Thyroid gland (tissue), 4 donors: ENCODE measurements around the gene TP73. TPM values are rescaled to one million over a fixed set of nuclear protein-coding genes. Genes with fewer than 3 reads are reported as not detected.

Experiments
- DNase-seq, 2 donors: peaks; one replicate each; pipeline ENCODE4 v3.0.0-alpha.2; 2019
- H3K27ac ChIP-seq, 3 donors: fragments of 200-600 bp; sonication (generic); 1 replicate in 2 of 3; 2 replicates in 1 of 3; pipeline ENCODE4 v1.5.1; 2016 to 2019; ENCODE audit warnings: mild to moderate bottlenecking in 1 of 3, moderate library complexity in 1 of 3
- H3K27me3 ChIP-seq: fragments of 200-600 bp; sonication (generic); one replicate; pipeline ENCODE4 v1.5.1; 2019
- H3K36me3 ChIP-seq, 2 donors: fragments of 200-600 bp; sonication (generic); one replicate each; pipeline ENCODE4 v1.5.1; 2016 to 2019
- H3K4me1 ChIP-seq, 2 donors: fragments of 200-600 bp; sonication (generic); one replicate each; pipeline ENCODE4 v1.5.1; 2017 to 2019
- H3K4me3 ChIP-seq, 3 donors: fragments of 200-600 bp; sonication (generic); replicated peaks in 1 of 3; 1 replicate in 2 of 3; 2 replicates in 1 of 3; pipeline ENCODE4 v1.5.1; 2016; ENCODE audit warnings: mild to moderate bottlenecking in 1 of 3
- H3K9me3 ChIP-seq: fragments of 200-600 bp; sonication (generic); one replicate; pipeline ENCODE4 v1.5.1; 2017
- CTCF ChIP-seq, 6 experiments: fragments of 200-600 bp in 3 of 6; fragments of 450-650 bp in 3 of 6; sonication (generic) in 3 of 6; IDR thresholded peaks; one replicate each; pipeline ENCODE4 v1.5.1; 2016 to 2019; ENCODE audit warnings: antibody characterized with exemption in 6 of 6, mild to moderate bottlenecking in 2 of 6, inconsistent platforms in 1 of 6, moderate library complexity in 1 of 6
- POLR2A ChIP-seq, 2 donors: fragments of 450-650 bp; IDR thresholded peaks; one replicate each; pipeline ENCODE4 v1.6.1; 2017; ENCODE audit warnings: antibody characterized with exemption in 2 of 2, mild to moderate bottlenecking in 2 of 2, moderate library complexity in 1 of 2
- WGBS, 2 donors: methylation state at CpG; one replicate each; pipeline ENCODE4 v1.1.5; 2017; 5-methylcytosine and 5-hydroxymethylcytosine counted together
- intact Hi-C: fragments of 100-400 bp; cut with DNase I; formaldehyde crosslinking; loops from one replicate; pipeline ENCODE4 v1.15.1; 2023
- total RNA-seq, 4 donors: library from RNA; depleted of rRNA; stranded (reverse); fragments of >200 nt; gene quantifications; one replicate each; pipeline ENCODE4 v1.2.3, GENCODE V29; 2016

The TP73 gene
- total RNA-seq, 4 donors from 2014 or later = 0.33 to 0.49 TPM; not detected in 2

- DNase-seq = peak; percentile 48 to 61
- no peak overlapping the region for H3K27ac ChIP-seq
- no peak overlapping the region for H3K4me3 ChIP-seq
- H3K9me3 ChIP-seq = no peaks in the 10 kb centered on the region
- peaks cover 0 to 6% of the 10 kb centered on the region in 2 donors for H3K4me1 ChIP-seq
- TF ChIP-seq POLR2A (IDR thresholded peaks at IDR 0.05) (no peak), CTCF (IDR thresholded peaks at IDR 0.05) (no peak)
- 40 to 58% methylated on average over 13 to 14 of the region's 19 CpGs for whole genome bisulfite sequencing, 2 donors
- no peaks in the 10 kb centered on the region for H3K27me3 ChIP-seq
- H3K36me3 ChIP-seq = no peaks in the 10 kb centered on the region
- intact Hi-C loops = no loop called here
Measured at GRCh38 chr1:3712573-3713535, 60.5 kb downstream of the TP73 start.

GRCh38 chr1:3713840-3714239 is 61.5 kb downstream of the TP73 start:
- Histone ChIP-seq H3K4me1 (peaks cover 0 to 6% of the 10 kb centered on the region in 2 donors), H3K36me3 (no peaks in the 10 kb centered on the region), H3K27me3 (no peaks in the 10 kb centered on the region), H3K4me3 (no peak overlapping the region), H3K27ac (no peak overlapping the region), H3K9me3 (no peaks in the 10 kb centered on the region)
- WGBS, 2 donors = 89 to 95% methylated on average over 7 of the region's 7 CpGs
- no peak for TF ChIP-seq POLR2A (IDR thresholded peaks at IDR 0.05)
- no peak for TF ChIP-seq CTCF (IDR thresholded peaks at IDR 0.05)
- intact Hi-C loops = no loop called here
- no peak for DNase-seq

- Histone ChIP-seq H3K4me1 (peaks cover 0 to 6% of the 10 kb centered on the region in 2 donors), H3K36me3 (no peaks in the 10 kb centered on the region), H3K4me3 (no peak overlapping the region), H3K27me3 (no peaks in the 10 kb centered on the region), H3K27ac (no peak overlapping the region), H3K9me3 (no peaks in the 10 kb centered on the region)
- DNase-seq = peak in 1 of 2 donors; percentile 32
- TF ChIP-seq CTCF (IDR thresholded peaks at IDR 0.05) (no peak), POLR2A (IDR thresholded peaks at IDR 0.05) (no peak)
- intact Hi-C loops = no loop called here
- 54 to 55% methylated on average over 4 to 5 of the region's 10 CpGs for WGBS, 2 donors
Measured at GRCh38 chr1:3714284-3714741, 62.0 kb downstream of the TP73 start.

GRCh38 chr1:3714814-3715213 is 62.5 kb downstream of the TP73 start:
- intact Hi-C loops = no loop called here
- no peak for DNase-seq
- Histone ChIP-seq H3K27me3 (no peaks in the 10 kb centered on the region), H3K27ac (no peak overlapping the region), H3K36me3 (no peaks in the 10 kb centered on the region), H3K9me3 (no peaks in the 10 kb centered on the region), H3K4me3 (no peak overlapping the region), H3K4me1 (peaks cover 0 to 6% of the 10 kb centered on the region in 2 donors)
- WGBS, 2 donors = 88% methylated on average over 9 of the region's 10 CpGs; no CpG with 5 or more reads in 1 of the 2 donors
- TF ChIP-seq POLR2A (IDR thresholded peaks at IDR 0.05) = no peak
- TF ChIP-seq CTCF (IDR thresholded peaks at IDR 0.05) = no peak

- Histone ChIP-seq H3K27me3 (no peaks in the 10 kb centered on the region), H3K4me3 (no peak overlapping the region), H3K27ac (no peak overlapping the region), H3K36me3 (no peaks in the 10 kb centered on the region), H3K4me1 (peaks cover 0 to 6% of the 10 kb centered on the region in 2 donors), H3K9me3 (no peaks in the 10 kb centered on the region)
- TF ChIP-seq CTCF (IDR thresholded peaks at IDR 0.05) (no peak), POLR2A (IDR thresholded peaks at IDR 0.05) (no peak)
- no peak for DNase-seq
- intact Hi-C loops = no loop called here
- 54% methylated on average over 2 of the region's 6 CpGs; no CpG with 5 or more reads in 1 of the 2 donors for WGBS, 2 donors
Measured at GRCh38 chr1:3716351-3716750, 64.0 kb downstream of the TP73 start.
